ENCODE data around the gene RAET1G.
"Not testable (repeated sequence)": the region's sequence is repeated elsewhere in the genome, so short reads cannot be mapped to it uniquely, and the experiment has no call there.

RAET1G gene

DNA sequence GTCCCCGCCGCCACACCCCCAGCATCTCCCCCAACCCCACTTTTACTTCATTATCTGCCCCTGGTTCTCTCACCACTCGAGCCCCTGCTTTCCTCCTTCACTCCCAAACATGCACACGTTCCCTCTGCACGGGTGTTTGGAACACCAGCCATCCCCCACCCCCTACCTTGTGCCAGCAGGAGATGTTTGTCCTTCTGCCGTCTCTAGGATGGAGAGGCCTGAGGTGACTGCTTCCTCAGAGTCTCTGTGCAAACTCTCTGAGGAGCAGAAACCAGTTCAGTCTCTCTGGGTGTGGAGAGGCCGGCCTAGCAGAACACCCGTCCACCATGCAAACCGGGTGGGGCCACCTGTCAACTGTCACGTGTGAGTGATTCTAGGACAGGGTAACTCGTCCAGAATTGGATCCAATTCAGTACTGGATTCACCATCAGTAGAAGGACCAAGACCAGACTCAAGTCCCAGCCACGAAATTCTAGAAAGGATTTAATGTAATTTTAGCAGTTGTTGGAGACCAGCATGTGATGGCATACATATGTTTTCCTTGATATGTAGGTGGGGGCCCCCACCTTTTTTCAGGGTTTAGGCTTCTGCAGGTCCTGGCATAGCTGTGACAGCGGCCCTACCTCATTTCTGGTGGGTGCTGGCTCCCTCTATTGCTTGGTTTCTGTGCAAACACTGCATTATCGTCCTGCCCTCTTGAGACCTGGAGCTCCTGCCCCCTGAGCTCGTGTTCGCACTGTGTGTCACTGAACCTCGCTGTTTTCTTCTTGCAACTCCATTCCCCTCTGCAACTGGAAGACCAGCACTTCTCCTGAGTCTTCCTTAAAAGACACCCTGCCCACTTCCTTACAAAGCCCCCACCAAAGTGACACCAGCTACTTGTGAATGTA lies 24.8 kb downstream of the RAET1G start, which contains the start of gene RAET1E:
TSS of gene RAET1E (minus strand) at position 259 of the 890 bp plus-strand sequence. CDS start 7,212 bp downstream, outside the sequence.
- DNase-seq (ENCODE audit: low read depth in 3 of 3, low spot score in 1 of 3), result no peak

DNA sequence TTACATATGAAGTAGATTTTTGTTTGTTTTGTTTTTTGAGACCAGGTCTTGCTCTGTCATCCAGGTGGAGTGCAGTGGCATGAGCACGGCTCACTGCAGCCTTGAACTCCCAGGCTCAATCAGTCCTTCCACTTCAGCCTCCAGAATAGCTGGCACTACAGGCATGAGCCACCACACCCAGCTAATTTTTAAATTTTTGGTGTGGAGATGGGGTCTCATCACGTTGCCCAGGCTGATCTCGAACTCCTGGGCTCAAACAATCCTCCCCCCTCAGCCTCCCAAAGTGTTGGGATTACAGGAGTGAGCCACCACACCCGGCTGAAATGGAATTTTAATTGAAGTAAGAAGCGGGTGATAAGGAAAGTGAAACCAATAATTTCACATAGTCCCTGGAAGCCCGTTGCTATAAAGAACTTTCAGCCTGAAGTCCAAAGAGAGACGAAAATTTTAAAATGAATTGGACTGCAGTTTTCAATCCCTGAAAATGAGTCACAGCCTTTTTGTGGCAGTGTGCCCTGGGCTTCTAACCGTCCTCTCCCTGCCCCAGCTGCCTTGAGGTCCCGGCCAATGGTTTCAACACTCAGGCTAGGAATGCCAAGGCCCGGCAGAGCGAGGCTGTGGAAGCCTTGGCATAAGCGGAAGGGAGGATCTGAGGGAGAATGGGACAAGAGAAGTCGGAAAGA lies 25.8 kb downstream of the RAET1G start:
- DNase-seq (ENCODE audit: low read depth in 3 of 3, low spot score in 1 of 3), result no peak

DNA sequence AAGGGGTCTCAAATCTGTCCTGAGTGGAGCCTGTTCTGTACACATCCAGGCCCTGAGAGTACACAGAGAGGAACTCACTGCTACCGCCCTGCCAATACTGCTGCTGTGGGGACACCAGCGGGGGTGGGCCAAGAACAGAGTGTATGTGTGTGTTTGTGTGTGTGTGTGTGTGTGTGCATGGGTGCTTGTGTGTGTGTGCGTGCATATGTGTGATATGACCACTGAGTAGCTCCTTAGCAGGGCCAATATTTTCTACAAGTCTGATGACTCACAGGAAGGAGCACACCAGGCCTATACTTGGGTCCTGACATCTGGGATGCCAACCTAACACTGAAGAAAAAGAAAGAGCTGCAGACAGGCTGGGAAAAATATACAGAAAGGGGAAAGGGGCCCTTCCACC lies 26.4 kb downstream of the RAET1G start:
- DNase-seq (ENCODE audit: low read depth in 3 of 3, low spot score in 1 of 3), result no peak

DNA sequence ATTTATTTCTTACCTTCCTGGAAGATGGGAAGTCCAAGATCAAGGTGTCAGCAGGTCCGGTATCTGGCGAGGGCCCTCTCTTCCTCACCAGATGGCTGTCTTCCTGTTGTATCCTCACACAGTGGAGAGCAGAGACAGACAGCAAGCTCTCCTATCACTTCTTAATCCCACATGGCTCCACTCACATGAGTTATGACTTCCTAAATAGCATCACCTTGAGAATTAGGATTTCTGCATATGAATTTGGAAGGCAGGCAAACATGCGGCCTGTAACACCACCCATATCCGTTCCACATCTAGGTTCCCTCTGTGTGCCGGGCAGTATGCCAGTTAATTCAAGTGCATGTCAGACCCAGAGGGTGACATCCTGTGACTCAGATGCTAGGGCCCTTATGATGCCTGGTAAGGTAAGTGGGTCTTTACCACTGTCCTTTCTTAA lies 27.1 kb downstream of the RAET1G start:
- DNase-seq (ENCODE audit: low read depth in 3 of 3, low spot score in 1 of 3), result peak in 2 of 3 donors; percentile 3 to 9

DNA sequence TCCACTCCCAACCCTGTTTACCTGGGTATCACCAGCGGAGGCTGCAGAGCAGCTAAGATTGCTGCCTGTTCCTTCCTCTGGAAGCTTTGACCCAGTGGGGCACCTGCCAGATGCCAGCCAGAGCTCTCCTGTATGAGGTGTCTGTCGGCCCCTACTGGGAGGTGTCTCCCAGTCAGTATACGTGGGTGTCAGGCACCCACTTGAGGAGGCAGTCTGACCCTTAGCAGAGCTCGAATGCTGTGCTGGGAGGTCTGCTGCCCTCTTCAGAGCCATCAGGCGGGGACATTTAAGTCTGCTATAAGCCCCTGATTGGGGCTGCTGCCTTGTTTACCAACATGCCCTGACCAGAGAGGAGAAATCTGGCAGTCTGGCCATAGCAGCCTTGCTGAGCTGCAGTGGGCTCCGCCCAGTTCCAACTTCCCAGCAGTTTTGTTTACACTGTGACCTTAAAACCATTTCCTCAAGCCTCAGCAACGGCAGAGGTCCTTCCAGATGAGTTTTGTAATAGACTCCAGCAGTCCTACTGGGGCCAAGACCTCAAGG lies 27.8 kb downstream of the RAET1G start:
- no peak for DNase-seq (ENCODE audit: low read depth in 3 of 3, low spot score in 1 of 3)

DNA sequence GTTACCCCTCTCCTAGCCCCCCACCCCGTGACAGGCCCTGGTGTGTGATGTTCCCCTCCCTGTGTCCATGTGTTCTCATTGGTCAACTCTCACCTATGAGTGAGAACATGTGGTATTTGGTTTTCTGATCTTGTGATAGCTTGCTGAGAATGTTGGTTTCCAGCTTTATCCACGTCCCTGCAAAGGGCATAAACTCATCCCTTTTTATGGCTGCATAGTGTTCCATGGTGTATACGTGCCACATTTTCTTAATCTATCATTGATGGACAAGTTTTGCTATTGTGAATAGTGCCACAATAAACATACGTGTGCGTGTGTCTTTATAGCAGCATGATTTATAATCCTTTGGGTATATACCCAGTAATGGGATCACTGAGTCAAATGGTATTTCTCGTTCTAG lies 31.1 kb downstream of the RAET1G start:
- not testable (repeated sequence) for DNase-seq (ENCODE audit: low read depth in 3 of 3, low spot score in 1 of 3)

DNA sequence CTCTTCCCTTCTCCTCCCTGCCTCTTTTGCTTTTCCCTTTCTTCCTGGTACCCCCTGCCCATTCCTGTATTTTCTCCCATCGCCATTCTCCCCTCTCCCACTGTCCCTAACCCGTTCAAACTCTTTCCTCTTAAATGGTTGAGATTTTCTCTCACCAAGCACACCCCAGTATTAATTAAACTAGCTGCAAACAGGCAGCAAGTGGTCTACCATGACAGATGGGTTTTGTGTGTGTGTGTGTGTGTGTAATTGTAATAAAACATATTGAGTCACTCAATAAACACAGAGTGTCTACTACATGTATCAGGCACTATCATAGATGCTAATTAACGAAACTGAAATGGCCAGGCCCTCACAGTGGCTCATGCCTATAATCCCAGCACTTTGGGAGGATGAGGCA lies 31.7 kb downstream of the RAET1G start:
- DNase-seq (ENCODE audit: low read depth in 3 of 3, low spot score in 1 of 3), result no peak

DNA sequence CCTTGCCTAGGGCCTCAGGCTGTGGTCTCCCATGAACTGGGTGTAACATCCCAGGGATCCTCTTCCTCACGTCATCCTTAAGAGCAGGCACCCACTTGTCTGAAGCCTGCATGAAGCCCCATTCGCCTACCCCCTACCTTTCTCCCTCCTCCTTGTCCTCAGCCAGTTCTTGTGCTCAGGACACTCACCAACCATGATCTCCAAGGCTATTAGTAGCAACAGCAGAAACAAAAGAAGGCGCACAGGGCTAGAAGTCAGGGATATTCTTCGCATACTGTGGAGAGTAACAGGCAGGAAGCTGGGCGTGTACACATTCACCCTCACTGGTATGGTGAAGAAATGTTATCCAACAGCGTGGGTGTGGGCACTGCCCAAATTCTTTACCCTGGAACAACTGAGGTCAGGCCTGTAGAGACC lies 32.3 kb downstream of the RAET1G start:
- no peak for DNase-seq (ENCODE audit: low read depth in 3 of 3, low spot score in 1 of 3)

DNA sequence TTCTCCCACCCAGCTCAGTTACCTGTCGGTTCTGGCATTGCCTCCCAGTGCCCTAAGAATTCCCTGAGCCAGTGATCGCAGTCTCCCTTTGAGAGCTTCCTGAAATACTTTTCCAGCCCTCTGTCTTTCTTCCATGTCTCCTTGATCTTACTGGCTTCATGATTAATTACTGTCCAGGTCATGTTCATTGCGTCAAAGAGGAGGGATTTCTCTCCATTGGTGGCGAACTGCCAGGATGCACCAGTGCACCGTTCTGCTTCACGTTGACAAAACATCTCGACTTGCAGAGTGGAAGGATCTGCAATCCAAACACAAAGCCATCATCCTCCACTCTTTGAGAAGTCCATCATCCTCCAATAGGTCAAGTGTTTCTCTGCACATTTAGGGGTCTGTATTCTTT lies 33.6 kb downstream of the RAET1G start:
- DNase-seq (ENCODE audit: low read depth in 3 of 3, low spot score in 1 of 3), result no peak

DNA sequence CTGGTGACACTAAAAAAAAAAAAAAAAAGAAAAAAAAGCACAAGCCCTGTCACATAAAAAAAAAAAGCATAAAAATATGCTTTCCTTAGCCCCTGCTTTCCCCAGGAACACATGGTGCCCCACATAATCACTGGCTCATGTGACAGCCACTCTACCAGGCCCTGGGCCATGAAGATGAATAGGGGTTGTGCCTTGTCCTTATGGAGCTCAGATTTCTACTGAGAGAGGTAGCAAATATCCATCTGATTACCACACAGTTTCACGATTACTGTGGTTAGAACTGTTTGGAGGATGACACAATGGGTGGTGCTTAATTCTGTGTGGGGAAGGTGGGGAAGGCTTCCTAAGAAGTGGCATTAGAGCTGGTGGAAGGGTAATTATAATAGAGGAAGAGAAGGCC lies 34.3 kb downstream of the RAET1G start:
- no peak for DNase-seq (ENCODE audit: low read depth in 3 of 3, low spot score in 1 of 3)

DNA sequence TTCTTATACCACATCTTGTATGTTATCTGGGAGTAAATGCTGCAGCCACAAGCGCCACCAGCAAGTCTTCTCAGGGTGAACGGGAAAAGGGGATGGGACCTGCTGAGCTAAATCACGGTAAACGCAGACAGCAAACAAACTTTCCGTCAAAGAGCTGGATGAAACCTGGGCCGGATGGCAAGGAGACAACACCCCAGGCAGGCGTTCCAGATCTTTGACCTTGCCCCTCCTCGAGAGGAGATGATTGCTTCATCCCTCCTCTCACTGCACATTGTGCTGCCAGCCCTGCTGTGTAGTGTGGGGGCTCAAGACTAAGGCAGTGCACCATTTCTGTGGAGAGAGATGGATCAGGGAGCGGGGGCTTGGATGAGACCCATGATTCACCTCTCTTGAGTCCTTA lies 34.8 kb downstream of the RAET1G start:
- DNase-seq (ENCODE audit: low read depth in 3 of 3, low spot score in 1 of 3), result no peak

DNA sequence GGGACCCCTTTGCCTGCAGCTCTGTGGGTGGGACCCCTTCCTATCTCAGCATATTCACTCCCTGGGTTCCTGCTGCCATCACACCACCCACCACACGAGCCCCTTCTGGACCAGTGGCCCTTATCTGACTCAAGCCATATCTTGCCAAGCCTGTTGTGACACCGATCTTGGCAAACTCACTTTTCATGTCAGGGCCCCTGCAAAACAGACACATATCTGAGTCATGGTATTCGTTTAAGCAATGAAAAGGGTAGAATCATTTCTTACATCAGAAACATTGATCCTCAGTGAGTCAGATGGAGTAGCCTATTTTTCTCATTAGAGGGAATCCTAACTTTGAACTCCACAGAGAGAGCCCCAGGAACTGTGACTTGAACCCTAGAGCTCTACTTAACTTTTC lies 35.6 kb downstream of the RAET1G start:
- DNase-seq (ENCODE audit: low read depth in 3 of 3, low spot score in 1 of 3), result no peak

DNA sequence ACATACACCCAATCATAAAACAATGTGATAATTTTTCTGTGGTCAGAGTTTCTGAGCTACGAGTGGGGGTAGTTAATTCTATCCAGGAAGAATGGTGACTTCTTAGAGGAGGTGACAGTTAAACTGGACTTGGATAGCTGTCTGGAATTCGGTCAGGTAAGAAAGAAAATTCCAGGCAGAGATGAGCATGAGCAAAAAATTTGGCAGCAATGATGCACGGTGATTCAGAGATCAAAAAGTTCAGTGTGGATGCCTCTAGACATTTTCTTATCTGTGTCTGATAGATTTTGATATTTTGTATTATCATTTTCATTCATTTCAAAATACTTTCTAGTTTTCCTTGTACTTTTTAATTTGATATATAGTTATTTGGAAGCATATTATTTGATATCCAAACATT lies 37.0 kb downstream of the RAET1G start:
- DNase-seq (ENCODE audit: low read depth in 3 of 3, low spot score in 1 of 3), result no peak

DNA sequence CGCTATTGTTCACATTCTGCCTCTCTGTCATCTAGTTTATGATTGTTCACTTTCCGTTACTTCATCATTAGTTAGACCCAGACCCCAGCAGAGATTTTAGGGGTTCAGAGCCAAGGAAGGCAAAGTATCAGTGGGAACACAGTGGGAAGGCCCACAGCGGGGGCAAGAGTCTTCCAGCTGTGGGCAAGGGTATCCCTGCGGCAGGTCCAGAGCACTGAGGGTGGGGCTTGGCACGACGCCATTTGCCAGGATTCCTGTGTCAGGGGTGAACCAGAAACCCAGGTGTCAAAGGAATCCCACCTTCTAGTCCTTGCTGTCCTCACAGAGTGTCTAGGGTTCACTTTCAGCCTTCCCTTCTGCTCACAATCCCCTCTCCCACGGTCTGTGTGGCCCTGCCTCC lies 38.3 kb downstream of the RAET1G start:
- DNase-seq (ENCODE audit: low read depth in 3 of 3, low spot score in 1 of 3), result no peak

DNA sequence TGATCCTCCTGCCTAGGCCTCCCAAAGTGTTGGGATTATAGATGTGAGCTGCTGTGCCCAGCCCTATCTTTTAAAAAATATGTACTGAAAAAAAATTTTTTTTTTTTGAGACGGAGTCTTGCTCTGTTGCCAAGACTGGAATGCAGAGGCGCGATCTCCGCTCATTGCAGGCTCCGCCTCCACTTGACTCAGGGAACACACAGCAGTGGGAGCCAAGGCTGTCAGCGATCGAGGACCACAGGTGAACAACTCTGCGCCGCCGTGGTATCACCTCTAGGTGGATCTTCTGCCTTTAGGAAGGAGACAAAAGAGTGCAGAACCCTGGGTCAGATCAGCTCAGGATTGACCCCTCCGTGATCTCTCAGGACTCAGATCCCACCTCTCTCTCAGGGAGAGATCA lies 38.7 kb downstream of the RAET1G start:
- no peak for DNase-seq (ENCODE audit: low read depth in 3 of 3, low spot score in 1 of 3)

DNA sequence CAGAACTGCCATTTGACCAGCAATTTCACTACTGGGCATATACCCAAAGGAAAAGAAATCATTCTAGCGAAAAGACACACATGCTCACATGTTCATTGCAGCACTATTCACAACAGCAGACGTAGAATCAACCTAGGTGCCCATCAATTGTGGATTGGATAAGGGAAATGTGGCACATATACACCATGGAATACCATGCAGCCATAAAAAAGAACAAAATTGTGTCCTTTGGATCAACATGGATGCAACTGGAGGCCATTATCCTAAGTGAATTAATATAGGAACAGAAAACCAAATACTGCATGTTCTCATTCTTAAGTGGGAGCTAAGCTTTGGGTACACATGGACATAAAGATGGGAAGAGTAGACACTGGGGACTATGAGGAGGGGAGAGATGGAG lies 41.1 kb downstream of the RAET1G start:
- no peak for DNase-seq (ENCODE audit: low read depth in 3 of 3, low spot score in 1 of 3)

DNA sequence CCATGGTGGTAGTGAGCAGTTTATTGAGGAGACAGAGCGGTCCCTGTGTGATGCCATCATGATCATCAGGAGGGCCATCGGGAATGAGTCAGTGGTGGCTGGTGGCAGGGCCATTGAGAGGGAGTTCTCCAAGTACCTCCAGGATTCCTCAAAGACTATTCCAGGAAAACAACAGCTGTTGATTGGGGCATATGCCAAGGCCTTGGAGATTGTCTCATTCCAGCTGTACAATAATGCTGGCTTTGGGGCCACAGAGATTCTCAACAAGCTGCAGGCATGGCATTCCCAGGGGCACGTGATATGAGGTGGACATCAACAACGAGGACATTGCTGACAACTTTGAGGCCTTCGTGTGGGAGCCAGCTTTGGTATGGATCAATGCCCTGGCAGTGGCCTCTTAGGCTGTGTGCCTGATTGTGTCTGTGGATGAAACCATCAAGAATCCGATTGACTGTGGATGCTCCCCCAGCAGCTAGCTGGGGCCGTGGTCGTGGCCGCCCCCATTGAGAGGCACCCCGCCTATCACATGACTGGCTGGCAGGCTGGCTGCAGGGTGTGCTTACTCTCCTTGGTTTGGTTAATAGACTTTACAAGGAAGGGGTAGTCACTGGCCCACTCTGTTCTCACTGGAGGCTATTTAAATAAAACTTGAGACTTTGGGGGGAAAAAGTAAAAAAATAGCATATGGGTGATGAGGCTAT lies 41.7 kb downstream of the RAET1G start:
- DNase-seq (ENCODE audit: low read depth in 3 of 3, low spot score in 1 of 3), result no peak

DNA sequence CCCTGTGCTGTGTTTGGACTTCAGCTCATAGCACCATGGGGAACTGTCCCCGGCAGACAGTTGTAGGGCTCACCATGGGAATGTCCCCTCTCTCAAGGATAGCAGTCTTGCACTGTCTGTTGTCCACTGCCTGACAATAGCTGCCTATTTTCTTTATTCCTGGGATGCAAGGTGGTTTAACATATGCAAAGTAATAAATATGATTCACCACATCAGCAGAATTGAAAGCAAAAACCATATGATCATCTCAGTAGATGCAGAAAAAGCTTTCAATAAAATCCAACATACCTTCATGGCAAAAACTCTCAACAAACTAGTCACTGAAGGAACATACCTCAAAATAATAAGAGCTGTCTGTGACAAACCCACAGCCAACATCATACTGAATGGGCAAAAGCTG lies 45.3 kb downstream of the RAET1G start:
- no peak for DNase-seq (ENCODE audit: low read depth in 3 of 3, low spot score in 1 of 3)

DNA sequence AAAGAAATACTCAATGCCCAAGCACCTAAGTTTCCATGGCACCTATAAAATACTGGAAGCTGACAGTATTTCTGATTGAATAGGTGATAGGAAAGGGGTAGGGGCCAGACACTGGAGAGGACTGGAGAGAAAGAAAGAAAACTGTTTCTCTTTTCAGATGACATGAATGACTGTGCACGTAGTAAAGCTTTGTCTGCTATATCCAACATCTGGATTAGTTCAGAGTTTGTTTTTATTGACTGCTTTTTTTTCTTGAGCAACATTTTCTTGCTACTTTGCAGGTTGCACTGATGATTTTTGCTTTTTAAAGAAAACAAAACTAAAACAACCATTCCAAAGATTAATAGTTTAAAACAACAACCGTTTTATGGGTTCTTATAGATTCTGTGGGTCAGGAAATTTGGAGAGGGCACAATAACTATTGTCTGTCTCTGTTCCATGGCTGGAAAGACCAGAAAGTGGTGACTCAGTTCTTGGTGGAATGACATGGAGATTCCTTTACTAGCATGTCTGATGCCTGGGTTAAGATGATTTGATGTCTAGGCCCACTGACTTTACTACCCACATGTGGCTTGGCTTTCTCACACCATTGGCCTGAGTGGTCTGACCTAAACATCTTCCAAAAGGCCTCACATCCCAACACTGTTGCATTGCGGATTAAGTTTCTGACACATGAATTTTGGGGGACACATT lies 46.5 kb downstream of the RAET1G start:
- no peak for DNase-seq (ENCODE audit: low read depth in 3 of 3, low spot score in 1 of 3)

DNA sequence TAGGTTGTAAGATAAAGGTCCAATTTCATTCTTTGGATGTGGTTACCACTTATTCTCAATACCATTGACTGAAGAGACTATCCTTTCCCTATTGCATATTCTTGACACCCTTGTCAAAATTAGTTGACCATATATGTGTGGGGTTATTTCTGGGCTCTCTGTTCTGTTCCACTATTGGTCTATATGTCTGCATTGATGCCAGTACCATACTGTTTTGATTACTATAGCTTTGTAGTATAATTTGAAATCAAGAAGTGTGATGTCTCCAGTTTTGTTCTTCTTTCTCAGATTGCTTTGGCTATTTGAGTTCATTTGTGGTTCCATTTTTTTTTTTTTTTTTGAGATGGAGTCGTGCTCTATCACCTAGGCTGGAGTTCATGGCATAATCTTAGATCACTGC lies 50.7 kb downstream of the RAET1G start:
- no peak for DNase-seq (ENCODE audit: low read depth in 3 of 3, low spot score in 1 of 3)

DNA sequence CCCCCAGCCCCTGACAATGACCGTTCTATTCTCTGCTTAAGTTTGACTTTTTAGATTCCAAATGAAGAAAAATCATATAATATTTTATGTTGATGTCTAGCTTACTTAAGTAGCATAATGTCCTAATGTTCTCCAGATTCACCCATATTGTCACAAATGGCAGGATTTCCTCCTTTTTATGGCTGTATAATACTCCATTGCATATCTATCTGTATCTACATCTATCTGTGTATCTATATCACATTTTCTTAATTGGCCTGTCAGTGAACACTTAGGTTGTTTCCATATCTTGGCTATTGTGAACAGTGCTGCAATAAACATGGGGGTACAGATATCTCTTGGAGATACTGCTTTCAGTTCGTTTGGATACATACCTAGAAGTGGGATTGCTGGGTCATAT lies 51.7 kb downstream of the RAET1G start:
- DNase-seq (ENCODE audit: low read depth in 3 of 3, low spot score in 1 of 3), result no peak
